Hematopoietic multipotent progenitor cell treated with erythropoietin and hydrocortisone succinate and interleukin-3 and kit ligand, for 4 days (in vitro differentiated cells): ENCODE measurements around the gene CDIPT.
"Not testable (repeated sequence)": the region's sequence is repeated elsewhere in the genome, so short reads cannot be mapped to it uniquely, and the experiment has no call there.

Source experiments
- DNase-seq: peaks from one replicate; pipeline ENCODE4 v3.0.0-alpha.2; 2015

CDIPT gene

GRCh38 chr16:29862884-29863668 is at the start of gene CDIPT:
Gene CDIPT (minus strand): TSS chr16:29863226. CDS start chr16:29862857, 369 bp downstream.
- DNase-seq: peak; percentile 99

GRCh38 chr16:29912087-29912486 is 49.1 kb upstream of the CDIPT start:
- DNase-seq: no peak

- no peak for DNase-seq
These were observed 48.6 kb upstream of the CDIPT start for GRCh38 chr16:29911676-29912010.

- DNase-seq: peak; percentile 26
These were observed 48.0 kb upstream of the CDIPT start for GRCh38 chr16:29910819-29911675.

- not testable (repeated sequence) for DNase-seq
These were observed 46.8 kb upstream of the CDIPT start for GRCh38 chr16:29909851-29910250.

GRCh38 chr16:29909391-29909790 is 46.4 kb upstream of the CDIPT start:
- peak; percentile 42 for DNase-seq

GRCh38 chr16:29908719-29909220 is 45.7 kb upstream of the CDIPT start:
- no peak for DNase-seq

- no peak for DNase-seq
These were observed 44.9 kb upstream of the CDIPT start for GRCh38 chr16:29907973-29908372.

- no peak for DNase-seq
These were observed 43.7 kb upstream of the CDIPT start for GRCh38 chr16:29906520-29907244.

GRCh38 chr16:29905668-29906067 is 42.6 kb upstream of the CDIPT start:
- DNase-seq: no peak

- DNase-seq: no peak
These were observed 41.9 kb upstream of the CDIPT start for GRCh38 chr16:29904947-29905346.

GRCh38 chr16:29903590-29903989 is 40.6 kb upstream of the CDIPT start:
- DNase-seq: no peak

- DNase-seq: no peak
These were observed 38.5 kb upstream of the CDIPT start for GRCh38 chr16:29901607-29901945.

- DNase-seq: no peak
These were observed 38.0 kb upstream of the CDIPT start for GRCh38 chr16:29900888-29901606.

GRCh38 chr16:29900102-29900887 is 37.3 kb upstream of the CDIPT start, which contains the start of gene ASPHD1:
Gene ASPHD1 (plus strand): TSS chr16:29900488. CDS start chr16:29900972, 484 bp downstream.
- peak; percentile 81 for DNase-seq

GRCh38 chr16:29899516-29900101 is 36.6 kb upstream of the CDIPT start, which contains the start of gene SEZ6L2:
Gene SEZ6L2 (minus strand): TSS chr16:29899550. CDS start chr16:29899019, 531 bp downstream.
- peak; percentile 79 for DNase-seq

GRCh38 chr16:29898804-29899515 is 35.9 kb upstream of the CDIPT start:
- no peak for DNase-seq

GRCh38 chr16:29898135-29898803 is 35.2 kb upstream of the CDIPT start:
- no peak for DNase-seq

- no peak for DNase-seq
These were observed 34.3 kb upstream of the CDIPT start for GRCh38 chr16:29897333-29897732.

GRCh38 chr16:29896841-29897240 is 33.8 kb upstream of the CDIPT start:
- no peak for DNase-seq
